ENCODE measurements around the gene RASGRF1. TPM values are rescaled to one million over a fixed set of nuclear protein-coding genes. Genes with fewer than 3 reads are reported as not detected.
A peak's percentile ranks its signal among the peaks of the same experiment; 100 is the strongest.

Gene RASGRF1
- total RNA-seq, 1 experiment from 2014 or later = 0.70 TPM

- no peak overlapping the region for H3K27ac Mint-ChIP-seq (ENCODE audit: low read depth, unreplicated experiment)
- no peak overlapping the region for H3K4me3 Mint-ChIP-seq (ENCODE audit: unreplicated experiment)
- H3K4me1 Mint-ChIP-seq (ENCODE audit: insufficient read depth, unreplicated experiment) = no peaks in the 10 kb centered on the region
- no peak for DNase-seq (ENCODE audit: unreplicated experiment)
- no TSS peak for BruUV-seq (replicated peaks)
- H3K27me3 Mint-ChIP-seq (ENCODE audit: insufficient read depth, unreplicated experiment) = no peaks in the 10 kb centered on the region
- no peak for TF ChIP-seq CTCF (IDR thresholded peaks at IDR 0.05; ENCODE audit: unreplicated experiment)
- intact Hi-C loops (cut with micrococcal nuclease) = no loop called here
- H3K9me3 Mint-ChIP-seq (ENCODE audit: unreplicated experiment) = no peaks in the 10 kb centered on the region
- H3K36me3 Mint-ChIP-seq (ENCODE audit: insufficient read depth, unreplicated experiment) = no peaks in the 10 kb centered on the region
- ChIA-PET CTCF (no interaction called here), POLR2A (no interaction called here)
These were observed 80.3 kb downstream of the RASGRF1 start for GRCh38 chr15:79010278-79010677.

- no peak for TF ChIP-seq CTCF (IDR thresholded peaks at IDR 0.05; ENCODE audit: unreplicated experiment)
- no peaks in the 10 kb centered on the region for H3K9me3 Mint-ChIP-seq (ENCODE audit: unreplicated experiment)
- H3K4me1 Mint-ChIP-seq (ENCODE audit: insufficient read depth, unreplicated experiment) = peaks cover 8% of the 10 kb centered on the region
- ChIA-PET CTCF (no interaction called here), POLR2A (no interaction called here)
- intact Hi-C loops (cut with micrococcal nuclease) = no loop called here
- no peaks in the 10 kb centered on the region for H3K27me3 Mint-ChIP-seq (ENCODE audit: insufficient read depth, unreplicated experiment)
- H3K27ac Mint-ChIP-seq (ENCODE audit: low read depth, unreplicated experiment) = no peak overlapping the region
- no peak overlapping the region for H3K4me3 Mint-ChIP-seq (ENCODE audit: unreplicated experiment)
- DNase-seq (ENCODE audit: unreplicated experiment) = no peak
- BruUV-seq (replicated peaks) = no TSS peak
- no peaks in the 10 kb centered on the region for H3K36me3 Mint-ChIP-seq (ENCODE audit: insufficient read depth, unreplicated experiment)
These were observed 81.2 kb downstream of the RASGRF1 start for GRCh38 chr15:79009379-79009778.

- H3K9me3 Mint-ChIP-seq (ENCODE audit: unreplicated experiment) = no peaks in the 10 kb centered on the region
- ChIA-PET CTCF (no interaction called here), POLR2A (no interaction called here)
- DNase-seq (ENCODE audit: unreplicated experiment) = no peak
- no peaks in the 10 kb centered on the region for H3K27me3 Mint-ChIP-seq (ENCODE audit: insufficient read depth, unreplicated experiment)
- no peaks in the 10 kb centered on the region for H3K36me3 Mint-ChIP-seq (ENCODE audit: insufficient read depth, unreplicated experiment)
- H3K4me1 Mint-ChIP-seq (ENCODE audit: insufficient read depth, unreplicated experiment) = peaks cover 8% of the 10 kb centered on the region
- no peak for TF ChIP-seq CTCF (IDR thresholded peaks at IDR 0.05; ENCODE audit: unreplicated experiment)
- intact Hi-C loops (cut with micrococcal nuclease) = no loop called here
- no TSS peak for BruUV-seq (replicated peaks)
- H3K4me3 Mint-ChIP-seq (ENCODE audit: unreplicated experiment) = no peak overlapping the region
- H3K27ac Mint-ChIP-seq (ENCODE audit: low read depth, unreplicated experiment) = no peak overlapping the region
These were observed 81.9 kb downstream of the RASGRF1 start for GRCh38 chr15:79008659-79009058.

GRCh38 chr15:79007066-79007465 is 83.5 kb downstream of the RASGRF1 start:
- CTCF ChIA-PET = interaction anchor here (1.4 kb wide), 2 partner anchors 9 to 176 kb away, joined by 4 to 8 read pairs; no protein-coding TSS in a partner anchor
- Mint-ChIP-seq H3K36me3 (ENCODE audit: insufficient read depth, unreplicated experiment) (no peaks in the 10 kb centered on the region), H3K4me3 (ENCODE audit: unreplicated experiment) (no peak overlapping the region), H3K4me1 (ENCODE audit: insufficient read depth, unreplicated experiment) (peaks cover 16% of the 10 kb centered on the region), H3K27ac (ENCODE audit: low read depth, unreplicated experiment) (no peak overlapping the region), H3K9me3 (ENCODE audit: unreplicated experiment) (no peaks in the 10 kb centered on the region), H3K27me3 (ENCODE audit: insufficient read depth, unreplicated experiment) (no peaks in the 10 kb centered on the region)
- POLR2A ChIA-PET = no interaction called here
- BruUV-seq (replicated peaks) = no TSS peak
- DNase-seq (ENCODE audit: unreplicated experiment) = peak; percentile 37
- no peak for TF ChIP-seq CTCF (IDR thresholded peaks at IDR 0.05; ENCODE audit: unreplicated experiment)
- intact Hi-C loops (cut with micrococcal nuclease) = no loop called here
